K562 (cell line): Measurements from ENCODE around the gene NTRK2. TPM values are rescaled to one million over a fixed set of nuclear protein-coding genes. Genes with fewer than 3 reads are reported as not detected.

Source experiments
- CHD7 ChIP-seq: fragments of 200-600 bp; sonication (generic); IDR thresholded peaks from one replicate; pipeline ENCODE4 v1.6.1; 2012; ENCODE audit warnings: mild to moderate bottlenecking, low read depth, low read length, inconsistent platforms
- ETV5 ChIP-seq: sonication (generic); formaldehyde crosslinking; IDR thresholded peaks from 2 replicates; pipeline ENCODE4 v1.4.0; 2020; ENCODE audit warnings: low read depth, mild to moderate bottlenecking, missing genetic modification reagents
- HNRNPH1 ChIP-seq: fragments of 200-400 bp; formaldehyde crosslinking; optimal IDR thresholded peaks from 2 replicates; pipeline ENCODE3; 2017; ENCODE audit warnings: low read depth, mild to moderate bottlenecking, low read length, moderate library complexity
- KDM1A ChIP-seq, 2 experiments: fragments of 450-650 bp; IDR thresholded peaks; 2 replicates each; pipeline ENCODE4 v1.6.1; 2016; ENCODE audit warnings: mild to moderate bottlenecking in 2 of 2
- NR2C2 ChIP-seq, 2 experiments: fragments of 200-800 bp in 1 of 2; sonication (Bioruptor generic) in 1 of 2; sonication (generic) in 1 of 2; formaldehyde crosslinking in 1 of 2; IDR thresholded peaks; 2 replicates each; pipeline versions ENCODE4 v1.6.1 to v1.8.0; 2016 to 2022; ENCODE audit warnings: mild to moderate bottlenecking in 1 of 2, missing compliant biosample characterization in 1 of 2, missing genetic modification characterization in 1 of 2, missing genetic modification reagents in 1 of 2
- RHOXF2B ChIP-seq: fragments of 250-450 bp; sonication (Bioruptor Pico); conservative IDR thresholded peaks from 2 replicates; pipeline ENCODE4 v1.5.1; 2021
- TAF15 ChIP-seq: fragments of 200-400 bp; formaldehyde crosslinking; IDR thresholded peaks from 2 replicates; pipeline ENCODE4 v1.6.1; 2017; ENCODE audit warnings: mild to moderate bottlenecking, low read depth, low read length, moderate library complexity
- TCF7 ChIP-seq: sonication (generic); IDR thresholded peaks from 2 replicates; pipeline ENCODE4 v1.6.1; 2016; ENCODE audit warnings: antibody characterized with exemption, borderline replicate concordance
- ZNF324 ChIP-seq: fragments of 250-450 bp; sonication (Bioruptor Pico); IDR thresholded peaks from 2 replicates; pipeline ENCODE4 v1.4.0; 2020; ENCODE audit warnings: mild to moderate bottlenecking
- polyA plus RNA-seq, 8 experiments: library from polyadenylated mRNA; depleted of rRNA in 4 of 8; stranded (reverse) in 5 of 8; unstranded in 3 of 8; fragments of >200 nt; fragmentation: Nextera tagmentation in 2 of 8; fragmentation: Illumina TruSeq in 1 of 8; extraction: Ambion mirVana in 2 of 8; extraction: Trizol in 1 of 8; gene quantifications; 2 replicates each; pipeline versions ENCODE4 v1.2.1 to v1.2.3, GENCODE V29; 2011 to 2014; ENCODE audit warnings: inconsistent platforms in 1 of 8, missing spikeins in 1 of 8
- total RNA-seq, 7 experiments: library from RNA; depleted of rRNA in 6 of 7; stranded (reverse); fragments of >200 nt in 6 of 7; fragmentation: Illumina TruSeq in 2 of 7; extraction: Trizol in 2 of 7; gene quantifications; 2 replicates each; pipeline versions ENCODE4 v1.2.1 to v1.2.3, GENCODE V29; 2011 to 2021; ENCODE audit warnings: low replicate concordance in 1 of 7
- TF ChIP-seq, protein P1 (sequence below), 2 experiments: fragments of 450-650 bp; conservative IDR thresholded peaks; 2 replicates each; pipeline ENCODE4 v1.6.1; 2017; ENCODE audit warnings: mild to moderate bottlenecking in 2 of 2, moderate library complexity in 2 of 2
- TF ChIP-seq, protein P2 (sequence below): fragments of 150-350 bp; IDR thresholded peaks from 2 replicates; pipeline ENCODE4 v1.6.1; 2014; ENCODE audit warnings: low read depth, mild to moderate bottlenecking, low read length, borderline replicate concordance

Gene NTRK2
- total and polyA plus RNA-seq, 9 of the 15 experiments (the other 6 are each of a cell fraction or from before 2014, with no cell fraction given) = not detected

- no peak for TF ChIP-seq CHD7
- TF ChIP-seq, protein P1, sequence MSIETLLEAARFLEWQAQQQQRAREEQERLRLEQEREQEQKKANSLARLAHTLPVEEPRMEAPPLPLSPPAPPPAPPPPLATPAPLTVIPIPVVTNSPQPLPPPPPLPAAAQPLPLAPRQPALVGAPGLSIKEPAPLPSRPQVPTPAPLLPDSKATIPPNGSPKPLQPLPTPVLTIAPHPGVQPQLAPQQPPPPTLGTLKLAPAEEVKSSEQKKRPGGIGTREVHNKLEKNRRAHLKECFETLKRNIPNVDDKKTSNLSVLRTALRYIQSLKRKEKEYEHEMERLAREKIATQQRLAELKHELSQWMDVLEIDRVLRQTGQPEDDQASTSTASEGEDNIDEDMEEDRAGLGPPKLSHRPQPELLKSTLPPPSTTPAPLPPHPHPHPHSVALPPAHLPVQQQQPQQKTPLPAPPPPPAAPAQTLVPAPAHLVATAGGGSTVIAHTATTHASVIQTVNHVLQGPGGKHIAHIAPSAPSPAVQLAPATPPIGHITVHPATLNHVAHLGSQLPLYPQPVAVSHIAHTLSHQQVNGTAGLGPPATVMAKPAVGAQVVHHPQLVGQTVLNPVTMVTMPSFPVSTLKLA (conservative IDR thresholded peaks at IDR 0.05) = no peak
- TF ChIP-seq RHOXF2B (CRISPR knock-in tag) = no peak
- TF ChIP-seq TAF15 = no peak
- no peak for TF ChIP-seq ZNF324 (CRISPR knock-in tag)
- no peak for TF ChIP-seq NR2C2 (CRISPR knock-in tag; IDR thresholded peaks at IDR 0.05)
- TF ChIP-seq NR2C2 (tag; IDR thresholded peaks at IDR 0.05) = no peak
- TF ChIP-seq ETV5 (CRISPR knock-in tag) = no peak
- no peak for TF ChIP-seq HNRNPH1
- no peak for TF ChIP-seq KDM1A (IDR thresholded peaks at IDR 0.05)
- TF ChIP-seq TCF7 = no peak
- TF ChIP-seq, protein P2, sequence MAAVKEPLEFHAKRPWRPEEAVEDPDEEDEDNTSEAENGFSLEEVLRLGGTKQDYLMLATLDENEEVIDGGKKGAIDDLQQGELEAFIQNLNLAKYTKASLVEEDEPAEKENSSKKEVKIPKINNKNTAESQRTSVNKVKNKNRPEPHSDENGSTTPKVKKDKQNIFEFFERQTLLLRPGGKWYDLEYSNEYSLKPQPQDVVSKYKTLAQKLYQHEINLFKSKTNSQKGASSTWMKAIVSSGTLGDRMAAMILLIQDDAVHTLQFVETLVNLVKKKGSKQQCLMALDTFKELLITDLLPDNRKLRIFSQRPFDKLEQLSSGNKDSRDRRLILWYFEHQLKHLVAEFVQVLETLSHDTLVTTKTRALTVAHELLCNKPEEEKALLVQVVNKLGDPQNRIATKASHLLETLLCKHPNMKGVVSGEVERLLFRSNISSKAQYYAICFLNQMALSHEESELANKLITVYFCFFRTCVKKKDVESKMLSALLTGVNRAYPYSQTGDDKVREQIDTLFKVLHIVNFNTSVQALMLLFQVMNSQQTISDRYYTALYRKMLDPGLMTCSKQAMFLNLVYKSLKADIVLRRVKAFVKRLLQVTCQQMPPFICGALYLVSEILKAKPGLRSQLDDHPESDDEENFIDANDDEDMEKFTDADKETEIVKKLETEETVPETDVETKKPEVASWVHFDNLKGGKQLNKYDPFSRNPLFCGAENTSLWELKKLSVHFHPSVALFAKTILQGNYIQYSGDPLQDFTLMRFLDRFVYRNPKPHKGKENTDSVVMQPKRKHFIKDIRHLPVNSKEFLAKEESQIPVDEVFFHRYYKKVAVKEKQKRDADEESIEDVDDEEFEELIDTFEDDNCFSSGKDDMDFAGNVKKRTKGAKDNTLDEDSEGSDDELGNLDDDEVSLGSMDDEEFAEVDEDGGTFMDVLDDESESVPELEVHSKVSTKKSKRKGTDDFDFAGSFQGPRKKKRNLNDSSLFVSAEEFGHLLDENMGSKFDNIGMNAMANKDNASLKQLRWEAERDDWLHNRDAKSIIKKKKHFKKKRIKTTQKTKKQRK = no peak
These were observed 368.5 kb downstream of the NTRK2 start (continued) for GRCh38 chr9:85038061-85038460.
